Endodermal cell (in vitro differentiated cells): ENCODE measurements around the gene GRIK4. TPM values are rescaled to one million over a fixed set of nuclear protein-coding genes. Genes with fewer than 3 reads are reported as not detected.

Source experiments
- DNase-seq: peaks from one replicate; pipeline ENCODE4 v3.0.0-alpha.2; 2017
- H3K27ac ChIP-seq: 2 replicates; pipeline ENCODE4 v1.5.1; 2013; ENCODE audit warnings: mild to moderate bottlenecking, low read depth, low read length, moderate library complexity
- H3K27me3 ChIP-seq: 2 replicates; pipeline ENCODE4 v1.6.1; 2013; ENCODE audit warnings: mild to moderate bottlenecking, low read length, moderate library complexity; ENCODE audit not compliant: insufficient read depth, control insufficient read depth, poor library complexity, severe bottlenecking
- H3K36me3 ChIP-seq: 2 replicates; pipeline ENCODE4 v1.7.0; 2013; ENCODE audit warnings: mild to moderate bottlenecking, low read length, moderate library complexity; ENCODE audit not compliant: control insufficient read depth, insufficient read depth
- H3K4me1 ChIP-seq: one replicate; pipeline ENCODE4 v1.7.0; 2013; ENCODE audit warnings: low read length; ENCODE audit not compliant: control insufficient read depth, insufficient read depth
- H3K4me3 ChIP-seq: 2 replicates; pipeline ENCODE4 v1.5.1; 2013; ENCODE audit warnings: mild to moderate bottlenecking, low read length, moderate library complexity
- H3K9ac ChIP-seq: 2 replicates; pipeline ENCODE4 v1.6.1; 2013; ENCODE audit warnings: mild to moderate bottlenecking, low read length, moderate library complexity; ENCODE audit not compliant: poor library complexity, severe bottlenecking; ENCODE audit errors: extremely low read depth
- H3K9me3 ChIP-seq: 2 replicates; pipeline ENCODE4 v1.6.1; 2013; ENCODE audit warnings: mild to moderate bottlenecking, low read length, moderate library complexity; ENCODE audit not compliant: control insufficient read depth
- H3K27ac Mint-ChIP-seq: 2 replicates; pipeline ENCODE4 v1.8.0; 2020; ENCODE audit warnings: mixed read lengths
- H3K27me3 Mint-ChIP-seq: 2 replicates; pipeline ENCODE4 v1.8.0; 2021; ENCODE audit warnings: mild to moderate bottlenecking, mixed read lengths; ENCODE audit not compliant: insufficient read depth
- H3K36me3 Mint-ChIP-seq: 2 replicates; pipeline ENCODE4 v1.8.0; 2020; ENCODE audit warnings: low read depth, mixed read lengths
- H3K4me1 Mint-ChIP-seq: 2 replicates; pipeline ENCODE4 v1.8.0; 2020; ENCODE audit warnings: mixed read lengths
- H3K4me3 Mint-ChIP-seq: 2 replicates; pipeline ENCODE4 v1.8.0; 2020; ENCODE audit warnings: mild to moderate bottlenecking, moderate library complexity, mixed read lengths
- H3K9me3 Mint-ChIP-seq: 2 replicates; pipeline ENCODE4 v1.8.0; 2020; ENCODE audit warnings: mild to moderate bottlenecking, mixed read lengths
- CTCF ChIP-seq: fragments of 200-600 bp; sonication (generic); conservative IDR thresholded peaks from 2 replicates; pipeline ENCODE4 v1.5.0; 2021; ENCODE audit warnings: antibody characterized with exemption, mild to moderate bottlenecking
- WGBS, 2 experiments: methylation state at CpG; one replicate each; pipeline versions ENCODE4 v1.1.5 to v1.1.7; 2013; ENCODE audit warnings: missing lambda C conversion rate in 2 of 2, mixed read lengths in 1 of 2; ENCODE audit not compliant: insufficient coverage in 1 of 2, insufficient read length in 1 of 2; 5-methylcytosine and 5-hydroxymethylcytosine counted together
- total RNA-seq, 2 donors: library from RNA; stranded (reverse); fragmentation: NEBNext Ultra II Directional in 1 of 2; extraction: Animal tissue kit (Norgen Biotek cat#: 25700) in 1 of 2; gene quantifications; 2 replicates in 1 of 2; 3 replicates in 1 of 2; pipeline ENCODE4 v1.2.1, GENCODE V29; 2021

Gene GRIK4
- total RNA-seq, 2 donors from 2014 or later, result 1.7 to 3.5 TPM

- Mint-ChIP-seq H3K4me1 (no peaks in the 10 kb centered on the region), H3K9me3 (no peaks in the 10 kb centered on the region), H3K36me3 (no peaks in the 10 kb centered on the region), H3K27me3 (no peaks in the 10 kb centered on the region), H3K27ac (no peak overlapping the region), H3K4me3 (no peak overlapping the region)
- DNase-seq, result no peak
- 60 to 71% methylated on average over 6 to 7 of the region's 7 CpGs for WGBS, 2 experiments
- no peak for TF ChIP-seq CTCF
- no peak overlapping the region for H3K27ac ChIP-seq
- H3K4me3 ChIP-seq, result no peak overlapping the region
- H3K9me3 ChIP-seq, result no peaks in the 10 kb centered on the region
- no peaks in the 10 kb centered on the region for H3K36me3 ChIP-seq
- no peaks in the 10 kb centered on the region for H3K4me1 ChIP-seq
- no peak overlapping the region for H3K9ac ChIP-seq
- no peaks in the 10 kb centered on the region for H3K27me3 ChIP-seq
Observed at GRCh38 chr11:120819003-120819402, 307.5 kb downstream of the GRIK4 start.

GRCh38 chr11:120819437-120820365 lies 308.2 kb downstream of the GRIK4 start:
- WGBS, 2 experiments, result 88 to 93% methylated on average over 8 to 11 of the region's 12 CpGs
- no peaks in the 10 kb centered on the region for H3K36me3 Mint-ChIP-seq
- H3K4me3 ChIP-seq, result no peak overlapping the region
- H3K9me3 Mint-ChIP-seq, result no peaks in the 10 kb centered on the region
- no peak for DNase-seq
- no peak overlapping the region for H3K27ac ChIP-seq
- TF ChIP-seq CTCF, result no peak
- no peaks in the 10 kb centered on the region for H3K27me3 ChIP-seq
- H3K4me1 Mint-ChIP-seq, result no peaks in the 10 kb centered on the region
- no peak overlapping the region for H3K4me3 Mint-ChIP-seq
- no peaks in the 10 kb centered on the region for H3K4me1 ChIP-seq
- H3K27me3 Mint-ChIP-seq, result no peaks in the 10 kb centered on the region
- no peaks in the 10 kb centered on the region for H3K36me3 ChIP-seq
- no peaks in the 10 kb centered on the region for H3K9me3 ChIP-seq
- no peak overlapping the region for H3K27ac Mint-ChIP-seq
- H3K9ac ChIP-seq, result no peak overlapping the region

- no peak overlapping the region for H3K4me3 Mint-ChIP-seq
- TF ChIP-seq CTCF, result no peak
- Histone ChIP-seq H3K36me3 (no peaks in the 10 kb centered on the region), H3K4me1 (no peaks in the 10 kb centered on the region), H3K27ac (no peak overlapping the region), H3K9ac (no peak overlapping the region), H3K4me3 (no peak overlapping the region), H3K27me3 (no peaks in the 10 kb centered on the region), H3K9me3 (no peaks in the 10 kb centered on the region)
- no peaks in the 10 kb centered on the region for H3K4me1 Mint-ChIP-seq
- no peaks in the 10 kb centered on the region for H3K36me3 Mint-ChIP-seq
- no peak for DNase-seq
- H3K9me3 Mint-ChIP-seq, result no peaks in the 10 kb centered on the region
- WGBS, 2 experiments, result 89 to 100% methylated on average over 2 to 5 of the region's 5 CpGs
- no peak overlapping the region for H3K27ac Mint-ChIP-seq
- no peaks in the 10 kb centered on the region for H3K27me3 Mint-ChIP-seq
Observed at GRCh38 chr11:120823159-120823558, 311.6 kb downstream of the GRIK4 start.
